NCI-H2081 (cell line): ENCODE results near the gene GRXCR1.

Experiments
- DNase-seq, 2 experiments: peaks; one replicate each; lab custom pipeline; 2025; lab: John Stamatoyannopoulos, UW

Gene GRXCR1

GRCh38 chr4:42892413-42892812 is at the start of gene GRXCR1:
TSS of gene GRXCR1 (plus strand) at chr4:42892713. CDS start at chr4:42893267, 554 bp downstream.
- no peak for DNase-seq

DNA sequence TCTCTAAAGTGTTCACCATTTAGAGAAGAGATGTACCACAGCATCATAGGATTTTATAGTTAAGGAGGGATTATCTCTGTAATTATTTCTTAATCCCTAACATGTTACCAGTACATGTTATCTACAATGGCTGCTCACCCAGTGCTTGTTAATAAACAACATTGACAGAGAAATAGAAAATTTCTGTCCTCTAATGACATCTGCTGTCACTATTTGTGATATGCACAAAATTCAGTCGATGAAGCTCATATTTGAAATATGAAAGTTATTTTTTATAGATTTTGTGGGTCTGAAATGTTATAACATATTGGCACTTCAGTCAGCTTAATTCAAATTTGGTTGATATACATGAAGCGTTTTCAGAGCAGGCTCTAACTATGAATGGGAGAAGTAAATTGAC is 48.8 kb upstream of the GRXCR1 start:
- no peak for DNase-seq

- DNase-seq: no peak
Measured at GRCh38 chr4:42844422-42845070, 48.0 kb upstream of the GRXCR1 start.

DNA sequence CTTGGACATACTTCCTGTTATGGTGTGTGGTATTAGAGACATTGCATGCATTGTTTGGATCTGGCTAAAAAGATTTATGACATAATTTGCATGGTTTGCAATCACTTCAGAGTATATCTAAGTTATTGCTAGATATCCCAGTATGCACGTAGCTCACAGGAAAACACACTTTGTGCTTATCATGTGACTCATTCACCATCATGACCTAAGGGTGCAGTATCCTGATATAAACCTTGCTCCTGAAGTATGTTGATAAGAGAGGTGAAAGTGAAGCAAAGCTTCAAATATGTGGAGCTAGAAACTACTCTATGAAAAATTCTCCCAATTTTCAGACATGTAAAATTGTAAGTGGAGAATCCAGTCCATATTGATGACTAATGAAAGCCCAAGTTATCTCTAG is 46.9 kb upstream of the GRXCR1 start:
- DNase-seq: no peak

- no peak for DNase-seq
Measured at GRCh38 chr4:42855779-42856178, 36.7 kb upstream of the GRXCR1 start.

- DNase-seq: peak; percentile 68
Measured at GRCh38 chr4:42865572-42866189, 26.8 kb upstream of the GRXCR1 start.

DNA sequence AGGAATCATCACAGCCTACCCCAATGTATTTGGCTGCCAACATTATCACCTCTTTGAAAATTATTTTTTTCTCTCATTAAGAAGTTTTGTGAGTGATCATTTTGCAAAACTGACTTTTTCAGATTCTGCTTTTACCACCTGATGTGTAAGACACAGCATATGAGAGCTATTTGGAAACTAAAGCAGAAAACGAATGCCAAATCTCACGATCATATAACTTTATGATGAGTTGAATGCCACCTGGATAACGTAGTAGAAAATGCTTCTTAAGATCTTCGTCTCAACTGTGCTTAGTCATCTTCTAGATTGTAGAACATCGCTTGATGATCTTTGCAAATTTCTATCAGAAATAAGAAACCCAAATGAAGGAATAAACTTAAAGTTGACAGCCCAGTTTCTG is 21.3 kb upstream of the GRXCR1 start:
- no peak for DNase-seq

GRCh38 chr4:42871671-42872290 is 20.7 kb upstream of the GRXCR1 start:
- DNase-seq: no peak

DNA sequence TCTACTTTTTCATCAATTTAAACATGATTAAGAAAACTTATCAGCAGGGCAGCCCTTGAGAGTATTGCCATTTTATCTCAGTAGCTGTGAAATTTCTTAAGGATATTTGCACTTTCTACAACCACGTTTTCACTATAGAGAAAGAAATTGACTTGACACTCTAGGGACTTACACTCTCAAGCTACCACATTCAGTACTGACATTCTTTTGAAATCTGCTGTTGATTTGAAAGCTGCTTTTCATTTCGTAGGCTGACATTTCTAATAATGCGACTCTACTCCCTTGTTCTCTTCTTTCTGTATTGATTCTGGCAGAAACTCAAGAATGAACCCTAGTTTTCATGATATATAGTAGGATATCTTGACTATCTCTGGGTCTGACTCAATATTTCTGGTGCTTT is 13.7 kb upstream of the GRXCR1 start:
- DNase-seq: no peak

- no peak for DNase-seq
Measured at GRCh38 chr4:42881253-42881652, 11.3 kb upstream of the GRXCR1 start.

DNA sequence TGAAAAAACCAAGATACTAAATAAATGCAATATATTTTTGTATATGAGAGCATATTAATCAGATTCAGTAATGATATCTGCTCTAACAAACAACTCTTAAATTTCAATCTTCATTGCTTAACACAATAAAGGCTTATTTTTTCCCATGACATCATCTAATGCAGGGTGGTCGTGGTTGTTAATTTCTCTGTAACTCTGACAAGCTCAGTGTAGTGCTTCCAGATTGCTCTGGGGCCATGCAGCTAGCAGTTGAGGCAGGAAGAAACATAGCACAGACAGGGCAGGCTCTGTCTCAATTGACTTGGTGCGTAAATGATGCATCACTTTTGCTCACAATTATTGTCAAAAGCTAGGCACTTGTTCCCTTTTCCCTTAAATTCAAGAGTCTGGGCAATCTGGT is 869 bp upstream of the GRXCR1 start:
- no peak for DNase-seq

- DNase-seq: no peak
Measured at GRCh38 chr4:42895452-42895851, 2.9 kb downstream of the GRXCR1 start.

- no peak for DNase-seq
Measured at GRCh38 chr4:42904986-42905385, 12.5 kb downstream of the GRXCR1 start.

GRCh38 chr4:42905591-42905990 is 13.1 kb downstream of the GRXCR1 start:
- no peak for DNase-seq

DNA sequence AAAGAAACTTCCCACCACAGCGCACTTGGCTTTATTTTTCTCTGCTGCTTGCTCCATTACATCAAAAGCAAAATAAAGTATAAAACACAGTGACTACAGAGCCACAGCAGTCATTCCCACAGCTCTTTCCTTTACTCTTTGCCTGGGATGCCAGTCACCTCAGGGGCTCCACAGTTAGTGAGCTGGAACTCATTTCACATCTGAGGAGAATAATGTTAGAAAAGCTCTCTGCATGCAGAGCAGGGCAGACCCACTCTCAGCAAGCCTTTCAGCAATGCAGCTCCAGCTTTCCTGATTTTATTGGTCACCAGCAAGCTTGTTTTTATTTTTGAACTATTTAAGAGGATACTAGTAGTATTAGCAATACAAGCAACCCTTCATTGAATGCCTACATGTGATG is 13.8 kb downstream of the GRXCR1 start:
- DNase-seq: no peak

GRCh38 chr4:42906891-42907759 is 14.6 kb downstream of the GRXCR1 start:
- no peak for DNase-seq

DNA sequence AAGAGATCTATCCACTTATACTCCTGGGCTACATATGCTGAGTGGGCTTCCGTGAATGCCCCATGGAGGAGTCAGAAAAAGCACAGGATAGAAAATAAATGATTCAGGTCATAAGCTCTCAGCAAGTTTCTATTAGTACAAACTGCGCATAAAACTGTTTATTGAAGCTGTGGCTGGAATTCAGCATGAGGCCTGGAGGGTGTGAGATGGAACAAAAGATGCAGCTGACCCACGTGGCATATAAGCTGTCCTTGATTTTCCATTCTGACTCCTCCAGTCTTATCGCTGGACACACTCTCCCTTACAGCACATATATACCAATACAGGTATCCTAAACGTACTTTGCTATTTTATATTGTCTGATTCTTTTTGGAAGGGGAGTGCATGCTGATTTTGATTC is 17.9 kb downstream of the GRXCR1 start:
- DNase-seq: no peak

DNA sequence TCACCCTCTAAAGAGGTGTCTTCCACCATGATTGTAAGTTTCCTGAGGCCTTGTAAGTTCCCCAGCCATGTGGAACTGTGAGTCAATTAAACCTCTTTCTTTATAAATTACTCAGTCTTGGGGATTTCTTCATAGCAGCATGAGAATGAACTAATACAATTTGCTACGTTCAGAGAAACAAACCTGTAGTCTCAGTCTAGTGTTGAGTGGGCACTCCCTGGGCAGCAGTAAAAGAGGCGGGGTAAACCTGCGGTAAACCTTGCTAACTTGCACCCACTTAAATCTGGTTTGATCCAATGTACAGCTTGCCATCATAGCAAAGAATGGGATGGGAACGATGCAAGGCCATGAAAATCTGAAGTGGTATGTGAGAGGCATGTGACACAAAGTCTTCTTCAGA is 22.4 kb downstream of the GRXCR1 start:
- DNase-seq: no peak

DNA sequence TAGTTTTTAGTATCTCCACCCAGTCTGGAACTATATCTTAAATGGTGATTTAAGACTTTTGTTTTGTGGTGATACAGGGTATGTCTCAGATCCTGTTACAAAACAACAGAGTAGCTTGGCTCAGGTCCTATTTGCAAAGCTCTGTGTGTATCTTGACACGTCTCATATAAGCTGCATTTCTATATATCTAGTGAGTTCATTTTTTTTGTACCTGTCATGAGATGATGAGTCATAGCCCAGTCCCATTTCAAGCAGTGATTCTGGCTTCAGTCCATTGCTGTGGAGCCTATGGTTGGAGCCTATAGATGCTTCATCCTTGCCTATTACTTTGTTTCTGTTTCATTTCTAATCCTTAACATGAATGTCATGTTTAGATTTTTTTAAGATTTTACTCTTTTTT is 23.0 kb downstream of the GRXCR1 start:
- no peak for DNase-seq

GRCh38 chr4:42917296-42917695 is 24.8 kb downstream of the GRXCR1 start:
- DNase-seq: peak; percentile 8 to 33

DNA sequence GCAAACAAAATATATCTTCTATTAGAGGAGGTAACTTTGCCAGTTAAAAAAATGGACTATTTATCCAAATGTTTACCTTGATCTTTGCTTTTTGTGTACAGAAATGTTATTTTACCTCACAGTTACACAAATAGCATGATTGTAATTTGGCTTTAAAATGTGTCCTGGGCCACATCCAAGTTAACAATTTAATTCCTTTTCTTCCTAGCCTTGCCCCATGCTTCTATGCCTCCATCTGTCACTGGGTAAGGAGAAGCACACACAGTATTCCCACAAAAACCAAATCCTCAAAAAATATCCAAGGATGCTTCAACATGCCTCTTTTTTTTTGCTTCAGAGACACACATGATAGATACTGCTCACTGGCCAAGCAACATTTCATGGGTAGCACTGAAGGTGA is 30.9 kb downstream of the GRXCR1 start:
- no peak for DNase-seq

DNA sequence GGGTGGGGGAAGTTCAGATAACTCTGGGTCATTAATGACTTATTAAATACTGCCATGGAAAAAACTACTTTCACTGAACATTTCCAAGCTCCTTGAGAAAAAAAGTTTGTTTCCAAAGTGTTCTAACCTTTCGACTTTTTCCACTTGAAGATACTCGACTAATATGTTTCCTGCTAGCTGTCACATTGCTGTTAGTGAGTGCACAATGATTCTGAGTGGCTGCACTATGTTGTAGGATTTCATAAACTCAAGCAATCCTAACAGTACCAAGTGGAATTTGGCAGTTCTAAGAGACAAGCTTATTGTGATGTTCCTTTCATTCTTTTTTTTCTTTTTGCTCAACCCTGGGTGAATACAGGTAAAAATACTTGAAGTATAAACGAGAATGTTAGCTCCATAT is 33.4 kb downstream of the GRXCR1 start:
- no peak for DNase-seq

GRCh38 chr4:42927946-42928345 is 35.4 kb downstream of the GRXCR1 start:
- DNase-seq: no peak
